Neural progenitor cell (in vitro differentiated cells): ENCODE measurements around the gene IER5. TPM values are rescaled to one million over a fixed set of nuclear protein-coding genes. Genes with fewer than 3 reads are reported as not detected.
A peak's percentile ranks its signal among the peaks of the same experiment; 100 is the strongest.

Experiments used
- DNase-seq: peaks from one replicate; pipeline ENCODE4 v3.0.0-alpha.2; 2016; ENCODE audit warnings: low spot score
- H2AFZ ChIP-seq: fragments of 200-600 bp; sonication (generic); replicated peaks from 2 replicates; pipeline ENCODE4 v1.6.1; 2016; ENCODE audit warnings: antibody characterized with exemption
- H3F3A ChIP-seq: fragments of 200-600 bp; sonication (generic); 2 replicates; pipeline ENCODE4 v1.6.1; 2016; ENCODE audit warnings: antibody characterized with exemption, low read depth
- H3K27ac ChIP-seq: fragments of 200-600 bp; sonication (generic); 2 replicates; pipeline ENCODE4 v1.5.1; 2016; ENCODE audit warnings: mild to moderate bottlenecking
- H3K27me3 ChIP-seq: fragments of 200-600 bp; sonication (generic); 2 replicates; pipeline ENCODE4 v1.6.1; 2016; ENCODE audit warnings: mild to moderate bottlenecking, moderate library complexity
- H3K36me3 ChIP-seq: fragments of 200-600 bp; sonication (generic); 2 replicates; pipeline ENCODE4 v1.5.1; 2016
- H3K4me1 ChIP-seq: fragments of 200-600 bp; sonication (generic); 2 replicates; pipeline ENCODE4 v1.6.1; 2016; ENCODE audit warnings: mixed run types
- H3K4me2 ChIP-seq: fragments of 200-600 bp; sonication (generic); 2 replicates; pipeline ENCODE4 v1.6.1; 2016
- H3K4me3 ChIP-seq: fragments of 200-600 bp; sonication (generic); 2 replicates; pipeline ENCODE4 v1.5.1; 2016
- H3K79me2 ChIP-seq: fragments of 200-600 bp; sonication (generic); 2 replicates; pipeline ENCODE4 v1.6.1; 2016; ENCODE audit warnings: low read depth
- H3K9ac ChIP-seq: fragments of 200-600 bp; sonication (generic); 2 replicates; pipeline ENCODE4 v1.6.1; 2016
- H3K9me3 ChIP-seq: fragments of 200-600 bp; sonication (generic); 2 replicates; pipeline ENCODE4 v1.5.1; 2016; ENCODE audit warnings: low read depth
- H4K20me1 ChIP-seq: fragments of 200-600 bp; sonication (generic); 2 replicates; pipeline ENCODE4 v1.6.1; 2016; ENCODE audit warnings: low read depth
- H3K27ac Mint-ChIP-seq: 3 replicates; pipeline ENCODE4 v1.8.0; 2021; ENCODE audit warnings: mixed read lengths
- H3K27me3 Mint-ChIP-seq: 2 replicates; pipeline ENCODE4 v1.8.0; 2022; ENCODE audit warnings: low read depth, mild to moderate bottlenecking, inconsistent platforms, moderate library complexity, mixed read lengths; ENCODE audit not compliant: insufficient read depth
- H3K36me3 Mint-ChIP-seq: 3 replicates; pipeline ENCODE4 v1.8.0; 2021; ENCODE audit warnings: mixed read lengths
- H3K4me1 Mint-ChIP-seq: 3 replicates; pipeline ENCODE4 v1.8.0; 2021; ENCODE audit warnings: mixed read lengths
- H3K4me3 Mint-ChIP-seq: 3 replicates; pipeline ENCODE4 v1.8.0; 2021; ENCODE audit warnings: mild to moderate bottlenecking, moderate library complexity, mixed read lengths
- H3K9me3 Mint-ChIP-seq: 3 replicates; pipeline ENCODE4 v1.8.0; 2020; ENCODE audit warnings: mixed read lengths
- EZH2 ChIP-seq: fragments of 200-600 bp; sonication (generic); IDR thresholded peaks from 2 replicates; pipeline ENCODE4 v1.6.1; 2017; ENCODE audit warnings: antibody characterized with exemption, mild to moderate bottlenecking, moderate library complexity
- EZH2phosphoT487 ChIP-seq: fragments of 200-600 bp; sonication (generic); IDR thresholded peaks from 2 replicates; pipeline ENCODE4 v1.6.1; 2017; ENCODE audit warnings: antibody characterized with exemption
- total RNA-seq: library from RNA; depleted of rRNA; stranded (reverse); fragments of >200 nt; gene quantifications from 2 replicates; pipeline ENCODE4 v1.2.3, GENCODE V29; 2015; ENCODE audit warnings: low replicate concordance
- TF ChIP-seq, protein P1 (sequence below): fragments of 200-600 bp; sonication (generic); IDR thresholded peaks from 2 replicates; pipeline ENCODE4 v1.5.1; 2017; ENCODE audit warnings: antibody characterized with exemption, mild to moderate bottlenecking

The IER5 gene
- total RNA-seq, 1 donor from 2014 or later, result 8.0 TPM

DNA sequence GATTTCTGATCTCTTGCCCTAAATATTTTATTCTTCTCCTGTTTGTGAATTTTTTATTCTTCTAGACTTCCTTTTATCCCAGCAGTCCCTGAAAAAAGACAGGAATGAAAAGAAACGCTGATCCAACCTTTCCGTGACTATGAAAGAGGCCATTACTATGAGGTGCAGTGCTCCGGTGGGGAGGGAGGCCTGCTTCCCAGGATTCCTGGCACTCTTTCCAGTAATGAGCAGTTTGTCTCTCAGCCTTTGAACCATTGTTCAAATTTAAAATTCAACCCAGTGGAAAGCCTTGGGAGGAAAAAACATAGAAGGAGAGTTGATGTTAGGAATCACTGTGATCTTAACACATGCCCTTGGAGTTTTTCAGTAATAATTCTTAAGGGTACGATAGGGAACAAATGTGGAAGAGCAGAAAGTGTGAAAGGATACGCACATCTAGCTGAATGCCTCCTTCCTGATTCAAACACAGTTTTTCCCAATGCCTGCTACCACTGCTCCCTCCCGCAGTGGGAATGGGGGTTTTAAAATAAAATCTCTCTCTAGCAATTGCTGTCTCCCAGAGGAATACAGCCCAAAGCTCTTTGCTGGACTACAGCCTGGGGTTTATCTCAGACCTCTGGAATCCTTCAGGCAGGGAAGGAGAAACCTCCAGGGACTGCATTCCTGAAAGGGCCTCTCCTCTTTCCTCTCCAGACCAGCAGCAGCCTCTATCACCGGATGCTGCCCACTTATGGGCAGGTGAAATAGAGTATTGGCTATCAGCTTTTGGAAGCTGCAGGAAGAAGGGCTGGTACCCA lies 6.1 kb downstream of the IER5 start:
- peaks cover 26% of the 10 kb centered on the region for H3F3A ChIP-seq
- H3K36me3 ChIP-seq, result no peaks in the 10 kb centered on the region
- H3K27me3 Mint-ChIP-seq, result peaks cover 6% of the 10 kb centered on the region
- H3K4me3 Mint-ChIP-seq, result no peak overlapping the region
- no peaks in the 10 kb centered on the region for H3K9me3 Mint-ChIP-seq
- H3K4me3 ChIP-seq, result no peak overlapping the region
- H3K4me1 ChIP-seq, result peaks cover 55% of the 10 kb centered on the region
- H3K36me3 Mint-ChIP-seq, result peaks cover 14% of the 10 kb centered on the region
- H3K27ac ChIP-seq, result no peak overlapping the region
- H3K27me3 ChIP-seq, result peaks cover 26% of the 10 kb centered on the region
- DNase-seq, result peak; percentile 42
- H3K9me3 ChIP-seq, result no peaks in the 10 kb centered on the region
- peaks cover 36% of the 10 kb centered on the region for H3K79me2 ChIP-seq
- peak overlapping the region; percentile 25 for H3K4me2 ChIP-seq
- peaks cover 76% of the 10 kb centered on the region for H3K4me1 Mint-ChIP-seq
- TF ChIP-seq EZH2phosphoT487, result no peak
- peaks cover 44% of the 10 kb centered on the region for H4K20me1 ChIP-seq
- H3K9ac ChIP-seq, result no peak overlapping the region
- H3K27ac Mint-ChIP-seq, result peak overlapping the region; percentile 5
- no peak overlapping the region for H2AFZ ChIP-seq

DNA sequence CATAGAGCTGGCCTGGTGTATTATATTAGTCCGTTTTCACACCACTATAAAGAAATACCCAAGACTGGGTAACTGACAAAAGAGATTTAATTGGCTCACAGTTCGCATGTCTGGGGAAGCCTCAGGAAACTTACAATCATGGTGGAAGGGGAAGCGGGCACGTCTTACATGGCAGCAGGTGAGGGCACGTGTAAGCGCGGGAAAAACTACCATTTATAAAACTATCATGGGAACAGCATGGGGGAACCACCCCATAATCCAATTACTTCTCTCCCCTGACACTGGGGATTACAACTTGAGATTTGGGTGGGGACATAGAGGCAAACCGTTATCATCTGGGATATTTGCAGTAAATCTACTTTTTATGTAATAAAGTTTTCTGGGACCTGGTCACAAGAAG lies 6.8 kb downstream of the IER5 start:
- no peak overlapping the region for H3K4me3 Mint-ChIP-seq
- H3K9me3 ChIP-seq, result no peaks in the 10 kb centered on the region
- H3K9me3 Mint-ChIP-seq, result no peaks in the 10 kb centered on the region
- H3K4me3 ChIP-seq, result no peak overlapping the region
- H3K27ac ChIP-seq, result no peak overlapping the region
- peaks cover 83% of the 10 kb centered on the region for H3K4me1 Mint-ChIP-seq
- peaks cover 10% of the 10 kb centered on the region for H3K36me3 Mint-ChIP-seq
- no peak overlapping the region for H2AFZ ChIP-seq
- H3K9ac ChIP-seq, result no peak overlapping the region
- H3F3A ChIP-seq, result peaks cover 26% of the 10 kb centered on the region
- TF ChIP-seq, protein P1, sequence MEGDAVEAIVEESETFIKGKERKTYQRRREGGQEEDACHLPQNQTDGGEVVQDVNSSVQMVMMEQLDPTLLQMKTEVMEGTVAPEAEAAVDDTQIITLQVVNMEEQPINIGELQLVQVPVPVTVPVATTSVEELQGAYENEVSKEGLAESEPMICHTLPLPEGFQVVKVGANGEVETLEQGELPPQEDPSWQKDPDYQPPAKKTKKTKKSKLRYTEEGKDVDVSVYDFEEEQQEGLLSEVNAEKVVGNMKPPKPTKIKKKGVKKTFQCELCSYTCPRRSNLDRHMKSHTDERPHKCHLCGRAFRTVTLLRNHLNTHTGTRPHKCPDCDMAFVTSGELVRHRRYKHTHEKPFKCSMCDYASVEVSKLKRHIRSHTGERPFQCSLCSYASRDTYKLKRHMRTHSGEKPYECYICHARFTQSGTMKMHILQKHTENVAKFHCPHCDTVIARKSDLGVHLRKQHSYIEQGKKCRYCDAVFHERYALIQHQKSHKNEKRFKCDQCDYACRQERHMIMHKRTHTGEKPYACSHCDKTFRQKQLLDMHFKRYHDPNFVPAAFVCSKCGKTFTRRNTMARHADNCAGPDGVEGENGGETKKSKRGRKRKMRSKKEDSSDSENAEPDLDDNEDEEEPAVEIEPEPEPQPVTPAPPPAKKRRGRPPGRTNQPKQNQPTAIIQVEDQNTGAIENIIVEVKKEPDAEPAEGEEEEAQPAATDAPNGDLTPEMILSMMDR, result no peak
- TF ChIP-seq EZH2phosphoT487 (no peak), EZH2 (no peak)
- peaks cover 61% of the 10 kb centered on the region for H3K4me1 ChIP-seq
- no peak overlapping the region for H3K4me2 ChIP-seq
- H3K36me3 ChIP-seq, result no peaks in the 10 kb centered on the region
- peaks cover 31% of the 10 kb centered on the region for H3K27me3 ChIP-seq
- H4K20me1 ChIP-seq, result peaks cover 37% of the 10 kb centered on the region
- H3K27ac Mint-ChIP-seq, result no peak overlapping the region
- H3K79me2 ChIP-seq, result peaks cover 29% of the 10 kb centered on the region
- no peak for DNase-seq
- peaks cover 6% of the 10 kb centered on the region for H3K27me3 Mint-ChIP-seq

DNA sequence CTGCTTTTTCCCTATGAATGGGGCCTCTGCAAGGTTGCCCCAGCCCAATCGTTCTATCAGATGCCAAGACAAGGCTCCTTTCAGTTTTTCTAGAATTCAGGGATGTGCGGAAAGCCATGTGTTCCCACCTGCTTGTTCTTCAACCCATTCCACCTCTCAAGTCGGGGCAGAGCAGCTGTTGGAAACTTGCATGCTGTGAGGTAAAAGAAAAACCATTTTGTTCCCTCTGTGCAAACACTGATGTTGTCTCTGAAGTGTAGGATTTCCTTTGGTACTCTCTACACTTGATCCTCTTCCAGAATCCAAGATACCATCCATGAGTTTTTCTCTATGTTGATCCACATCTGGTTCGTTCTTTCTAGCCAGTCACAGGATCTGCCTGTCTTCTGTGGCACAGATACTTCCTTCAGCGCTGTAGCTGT lies 7.3 kb downstream of the IER5 start:
- Histone ChIP-seq H3K79me2 (peaks cover 24% of the 10 kb centered on the region), H3K27ac (no peak overlapping the region), H3K27me3 (peaks cover 36% of the 10 kb centered on the region), H3K4me1 (peaks cover 63% of the 10 kb centered on the region), H4K20me1 (peaks cover 32% of the 10 kb centered on the region), H3K4me3 (no peak overlapping the region), H3K4me2 (peak overlapping the region; percentile 45), H3K36me3 (no peaks in the 10 kb centered on the region), H3K9me3 (no peaks in the 10 kb centered on the region), H2AFZ (no peak overlapping the region), H3F3A (peaks cover 31% of the 10 kb centered on the region), H3K9ac (no peak overlapping the region)
- Mint-ChIP-seq H3K36me3 (peaks cover 10% of the 10 kb centered on the region), H3K9me3 (no peaks in the 10 kb centered on the region), H3K27me3 (peaks cover 8% of the 10 kb centered on the region), H3K4me3 (no peak overlapping the region), H3K27ac (peak overlapping the region; percentile 55), H3K4me1 (peaks cover 86% of the 10 kb centered on the region)
- no peak for DNase-seq
- TF ChIP-seq, protein P1, result no peak
- no peak for TF ChIP-seq EZH2
- TF ChIP-seq EZH2phosphoT487, result no peak

DNA sequence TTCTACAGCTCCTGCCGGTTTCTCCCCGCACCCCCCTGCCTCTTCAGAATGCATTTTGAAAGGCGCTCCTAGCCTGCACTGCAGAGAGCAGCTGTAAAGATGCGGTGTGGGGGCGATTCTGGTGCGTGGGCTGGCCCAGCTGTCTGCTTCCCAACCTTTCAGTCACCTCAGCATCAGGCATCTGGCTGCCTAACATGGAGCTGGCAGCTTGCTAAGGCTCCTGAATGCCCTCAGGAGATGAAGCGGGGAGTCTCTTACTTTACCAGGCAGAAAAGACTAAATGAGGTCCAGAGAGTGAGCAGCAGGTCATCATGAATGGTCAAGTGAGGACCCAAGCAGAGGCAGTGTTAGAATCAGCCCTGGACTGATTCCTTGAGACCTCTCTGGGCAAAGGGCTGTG lies 8.7 kb downstream of the IER5 start:
- H3K36me3 ChIP-seq, result no peaks in the 10 kb centered on the region
- Mint-ChIP-seq H3K4me1 (peaks cover 86% of the 10 kb centered on the region), H3K4me3 (peak overlapping the region; percentile 9), H3K9me3 (no peaks in the 10 kb centered on the region), H3K27me3 (peaks cover 12% of the 10 kb centered on the region), H3K27ac (peak overlapping the region; percentile 51), H3K36me3 (peaks cover 7% of the 10 kb centered on the region)
- peaks cover 46% of the 10 kb centered on the region for H3F3A ChIP-seq
- H3K27ac ChIP-seq, result no peak overlapping the region
- no peak overlapping the region for H3K9ac ChIP-seq
- H3K4me2 ChIP-seq, result peak overlapping the region; percentile 2
- H3K4me1 ChIP-seq, result peaks cover 62% of the 10 kb centered on the region
- H3K9me3 ChIP-seq, result no peaks in the 10 kb centered on the region
- no peak overlapping the region for H2AFZ ChIP-seq
- peaks cover 41% of the 10 kb centered on the region for H3K27me3 ChIP-seq
- H4K20me1 ChIP-seq, result peaks cover 17% of the 10 kb centered on the region
- TF ChIP-seq EZH2phosphoT487 (no peak), EZH2 (no peak)
- TF ChIP-seq, protein P1, result no peak
- DNase-seq, result no peak
- no peak overlapping the region for H3K4me3 ChIP-seq
- H3K79me2 ChIP-seq, result peaks cover 9% of the 10 kb centered on the region
